ENCODE results near the gene KHK.
"Not testable (repeated sequence)": the region's sequence is repeated elsewhere in the genome, so short reads cannot be mapped to it uniquely, and the experiment has no call there.

Gene KHK

DNA sequence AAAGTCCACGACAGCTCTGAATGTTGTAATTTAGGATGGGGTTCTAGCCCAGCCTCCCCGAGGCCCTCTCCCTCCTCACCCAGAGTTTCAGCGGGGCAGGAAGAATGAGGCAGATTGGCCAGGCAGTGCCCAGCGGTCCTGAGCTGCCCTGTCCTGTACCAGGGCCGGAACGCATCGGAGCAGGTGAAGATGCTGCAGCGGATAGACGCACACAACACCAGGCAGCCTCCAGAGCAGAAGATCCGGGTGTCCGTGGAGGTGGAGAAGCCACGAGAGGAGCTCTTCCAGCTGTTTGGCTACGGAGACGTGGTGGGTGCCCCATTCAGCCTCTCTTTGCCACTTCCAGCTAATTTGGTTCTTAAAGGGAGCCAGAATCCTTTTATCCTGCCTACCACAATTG is 10.8 kb downstream of the KHK start:
- DNase-seq, result no peak

DNA sequence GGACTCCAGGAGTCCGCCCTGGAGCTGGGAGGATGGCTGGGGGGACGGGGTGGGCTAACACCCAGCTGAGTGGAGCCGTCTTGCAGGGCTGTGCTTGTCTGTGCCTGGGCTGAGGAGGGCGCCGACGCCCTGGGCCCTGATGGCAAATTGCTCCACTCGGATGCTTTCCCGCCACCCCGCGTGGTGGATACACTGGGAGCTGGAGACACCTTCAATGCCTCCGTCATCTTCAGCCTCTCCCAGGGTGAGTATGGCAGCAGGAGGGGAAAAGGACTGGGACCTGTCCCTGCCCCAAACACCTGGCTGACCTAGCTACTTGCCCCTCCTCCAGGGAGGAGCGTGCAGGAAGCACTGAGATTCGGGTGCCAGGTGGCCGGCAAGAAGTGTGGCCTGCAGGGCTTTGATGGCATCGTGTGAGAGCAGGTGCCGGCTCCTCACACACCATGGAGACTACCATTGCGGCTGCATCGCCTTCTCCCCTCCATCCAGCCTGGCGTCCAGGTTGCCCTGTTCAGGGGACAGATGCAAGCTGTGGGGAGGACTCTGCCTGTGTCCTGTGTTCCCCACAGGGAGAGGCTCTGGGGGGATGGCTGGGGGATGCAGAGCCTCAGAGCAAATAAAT is 12.9 kb downstream of the KHK start:
- DNase-seq, result no peak

- no peak for DNase-seq
These were observed 13.5 kb downstream of the KHK start for GRCh38 chr2:27100036-27100435.

- no peak for DNase-seq
These were observed 15.8 kb downstream of the KHK start for GRCh38 chr2:27102329-27102728.

DNA sequence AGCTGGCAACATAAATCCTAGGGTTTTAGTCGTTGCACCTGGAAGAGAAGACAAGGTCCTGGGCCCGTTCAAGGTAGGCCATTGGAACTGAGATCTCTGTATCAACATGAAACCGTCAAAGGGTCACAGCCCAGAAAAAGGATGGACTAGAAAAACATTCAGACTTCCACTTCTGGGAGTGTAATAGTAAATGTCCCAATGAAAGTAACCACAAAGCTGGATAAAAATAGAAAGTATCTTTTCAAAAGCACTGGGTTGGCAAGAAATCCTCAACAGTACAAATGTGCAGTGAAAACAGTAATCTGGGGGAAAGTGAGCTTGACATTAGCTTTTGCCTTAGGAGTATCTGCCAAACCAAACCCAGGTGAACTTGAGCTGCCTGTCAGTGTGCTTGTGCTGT is 19.4 kb downstream of the KHK start:
- no peak for DNase-seq

- no peak for DNase-seq
These were observed 21.6 kb downstream of the KHK start for GRCh38 chr2:27108221-27108620.

- DNase-seq, result no peak
These were observed 22.5 kb downstream of the KHK start for GRCh38 chr2:27109083-27109482.

DNA sequence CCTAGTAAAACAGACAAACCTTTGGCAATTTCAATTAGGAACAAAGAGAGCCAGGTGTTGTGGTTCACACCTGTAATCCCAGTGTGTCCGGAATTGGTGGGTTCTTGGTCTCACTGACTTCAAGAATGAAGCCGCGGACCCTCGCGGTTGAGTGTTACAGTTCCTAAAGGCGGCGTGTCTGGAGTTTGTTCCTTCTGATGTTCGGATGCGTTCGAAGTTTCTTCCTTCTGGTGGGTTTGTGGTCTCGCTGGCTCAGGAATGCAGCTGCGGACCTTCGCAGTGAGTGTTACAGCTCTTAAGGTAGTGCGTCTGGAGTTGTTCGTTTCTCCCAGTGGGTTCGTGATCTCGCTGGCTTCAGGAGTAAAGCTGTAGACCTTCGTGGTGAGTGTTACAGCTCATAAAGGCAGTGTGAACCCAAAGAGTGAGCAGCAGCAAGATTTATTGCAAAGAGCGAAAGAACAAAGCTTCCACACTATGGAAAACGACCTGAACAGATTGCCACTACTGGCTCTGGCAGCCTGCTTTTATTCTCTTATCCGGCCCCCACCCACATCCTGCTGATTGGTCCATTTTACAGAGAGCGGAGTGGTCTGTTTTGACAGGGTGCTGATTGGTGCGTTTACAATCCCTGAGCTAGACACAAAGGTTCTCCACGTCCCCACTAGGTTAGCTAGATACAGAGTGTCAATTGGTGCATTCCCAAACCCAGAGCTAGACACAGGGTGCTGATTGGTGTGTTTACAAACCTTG is 24.2 kb downstream of the KHK start:
- not testable (repeated sequence) for DNase-seq

DNA sequence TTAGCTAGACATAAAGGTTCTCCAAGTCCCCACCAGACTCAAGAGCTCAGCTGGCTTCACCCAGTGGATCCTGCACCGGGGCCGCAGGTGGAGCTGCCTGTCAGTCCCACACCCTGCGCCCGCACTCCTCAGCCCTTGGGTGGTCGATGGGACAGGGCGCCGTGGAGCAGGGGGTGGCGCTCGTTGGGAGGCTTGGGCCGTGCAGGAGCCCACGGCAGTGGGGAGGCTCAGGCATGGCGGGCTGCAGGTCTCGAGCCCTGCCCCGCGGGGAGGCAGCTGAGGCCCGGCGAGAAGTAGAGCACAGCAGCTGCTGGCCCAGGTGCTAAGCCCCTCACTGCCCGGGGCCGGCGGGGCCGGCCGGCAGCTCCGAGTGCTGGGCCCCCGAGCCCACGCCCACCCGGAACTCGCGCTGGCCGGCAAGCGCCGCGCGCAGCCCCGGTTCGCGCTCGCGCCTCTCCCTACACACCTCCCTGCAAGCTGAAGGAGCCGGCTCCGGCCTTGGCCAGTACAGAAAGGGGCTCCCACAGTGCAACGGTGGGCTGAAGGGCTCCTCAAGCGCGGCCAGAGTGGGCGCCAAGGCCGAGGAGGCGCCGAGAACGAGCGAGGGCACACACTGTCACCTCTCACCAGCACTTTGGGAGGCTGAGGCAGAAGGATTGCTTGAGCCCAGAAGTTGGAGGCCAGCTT is 25.0 kb downstream of the KHK start:
- not testable (repeated sequence) for DNase-seq

DNA sequence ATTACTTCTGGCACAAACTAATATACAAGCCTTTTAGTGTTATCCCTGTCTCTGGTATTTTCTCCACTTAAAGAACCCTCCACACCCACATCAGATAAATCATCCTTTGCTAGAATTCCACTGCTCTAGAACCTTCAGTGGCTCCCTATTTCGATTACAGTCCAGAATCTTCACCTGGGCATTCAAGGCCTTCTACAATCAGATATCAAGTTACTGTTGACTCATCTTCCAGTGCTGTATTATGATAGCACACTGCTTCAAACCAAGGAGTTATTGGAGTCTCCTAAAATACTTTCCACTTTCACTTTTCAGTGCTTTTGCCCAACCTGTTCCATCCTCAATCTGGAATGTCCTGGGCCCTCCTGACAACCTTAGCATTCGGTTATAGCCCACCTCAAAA is 28.9 kb downstream of the KHK start:
- DNase-seq, result no peak

GRCh38 chr2:27117995-27118524 is 31.5 kb downstream of the KHK start:
- no peak for DNase-seq

DNA sequence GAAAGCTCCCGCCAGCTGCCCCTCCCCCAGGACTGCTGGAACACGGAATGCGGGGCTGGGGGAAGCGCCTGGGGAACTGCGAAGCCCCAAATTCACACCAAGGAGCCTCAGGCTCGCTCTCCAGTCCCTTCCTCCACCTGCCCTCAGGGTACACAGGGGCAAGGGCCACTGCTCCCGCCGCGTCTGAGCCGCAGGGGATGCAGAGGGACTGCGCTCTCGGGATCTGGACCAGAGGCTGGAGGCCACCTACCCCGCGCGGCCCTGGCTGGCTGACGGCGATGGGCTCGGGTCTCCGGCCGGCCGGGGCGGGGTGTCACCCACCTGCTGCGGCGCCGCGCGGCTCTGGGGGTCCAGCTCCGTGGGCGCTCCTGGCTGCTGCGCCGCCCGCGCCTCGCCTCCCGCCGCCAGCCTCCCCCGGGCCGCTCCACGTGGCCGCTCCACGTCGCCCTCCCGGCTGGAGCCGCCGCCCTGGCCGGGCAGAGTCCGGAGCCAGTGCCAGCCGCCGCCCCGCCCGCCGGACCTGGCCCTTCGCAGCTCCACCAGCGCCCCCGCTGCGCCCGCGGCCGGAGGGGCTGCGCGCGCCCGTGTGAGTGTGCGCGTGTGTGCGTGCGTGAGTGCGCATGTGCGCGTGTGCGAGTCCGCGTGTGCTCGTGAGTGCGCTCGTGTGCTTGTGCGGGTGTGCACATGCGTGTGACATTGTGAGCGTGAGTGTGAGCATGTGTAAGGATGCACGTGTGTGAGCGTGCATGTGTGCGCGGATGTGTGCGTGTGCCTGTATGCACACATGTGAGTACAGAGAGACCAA is 32.2 kb downstream of the KHK start, which contains the start of gene CGREF1:
TSS of gene CGREF1 (minus strand) at position 604 of the 805 bp plus-strand sequence. CDS start 14,762 bp downstream, outside the sequence.
- no peak for DNase-seq

- DNase-seq, result not testable (repeated sequence)
These were observed 32.7 kb downstream of the KHK start for GRCh38 chr2:27119330-27119670.

- no peak for DNase-seq
These were observed 35.3 kb downstream of the KHK start for GRCh38 chr2:27121906-27122305.

DNA sequence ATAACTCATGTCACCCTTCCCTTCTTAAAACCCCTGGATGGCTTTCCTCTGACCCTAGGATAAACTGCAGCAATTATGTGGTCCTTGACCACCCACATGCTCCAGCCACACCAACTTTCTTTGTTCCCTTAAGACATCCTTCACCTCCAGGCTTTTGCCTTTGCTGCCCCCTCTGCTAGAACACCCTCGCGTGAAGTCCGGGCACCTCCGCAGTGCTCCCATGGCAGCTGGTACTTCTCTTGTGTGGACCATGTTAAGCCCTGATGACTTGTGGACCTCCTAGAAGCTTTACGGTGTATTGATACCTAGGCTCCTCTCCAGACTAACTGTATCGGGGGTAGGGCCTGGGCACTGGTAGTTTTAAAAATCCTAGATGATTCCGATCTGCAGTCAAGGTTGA is 36.2 kb downstream of the KHK start:
- DNase-seq, result no peak

GRCh38 chr2:27123302-27124150 is 37.0 kb downstream of the KHK start, which contains the start of gene ABHD1:
Gene ABHD1 (plus strand): TSS chr2:27123815. CDS start chr2:27123949, 134 bp downstream.
- no peak for DNase-seq

GRCh38 chr2:27125104-27125503 is 38.5 kb downstream of the KHK start:
- no peak for DNase-seq

GRCh38 chr2:27126252-27126710 is 39.7 kb downstream of the KHK start:
- no peak for DNase-seq

- no peak for DNase-seq
These were observed 41.5 kb downstream of the KHK start for GRCh38 chr2:27127883-27128667.

Measured in fibroblast of skin of scalp (primary cell).